Right ventricle myocardium superior (tissue), 1 donor: Measurements from ENCODE around the gene WSCD1. TPM values are rescaled to one million over a fixed set of nuclear protein-coding genes. Genes with fewer than 3 reads are reported as not detected.

Source experiments
- ATAC-seq: fragments of 200-7000 bp; cut with Tn5 transposase; one replicate; pipeline ENCODE4 v1.9.1; 2020; ENCODE audit warnings: mild to moderate bottlenecking; ENCODE audit not compliant: poor library complexity
- DNase-seq: peaks from one replicate; pipeline ENCODE4 v3.0.0-alpha.2; 2020
- intact Hi-C: fragments of 100-400 bp; cut with DNase I; formaldehyde crosslinking; loops from one replicate; pipeline ENCODE4 v1.11.2; 2022
- total RNA-seq: library from RNA; stranded (reverse); fragmentation: NEBNext Ultra II Directional; extraction: Animal tissue kit (Norgen Biotek cat#: 25700); gene quantifications from one replicate; pipeline ENCODE4 v1.2.1, GENCODE V29; 2021
- donor health status: DM: no; HTN: yes; CAD: no; lungs with severe emphysema.

The WSCD1 gene
- total RNA-seq, 1 donor from 2014 or later: 11.2 TPM

GRCh38 chr17:6166492-6167179, 96.5 kb downstream of the WSCD1 start:
- ATAC-seq (no peak), DNase-seq (no peak)
- intact Hi-C loops: no loop called here

- intact Hi-C loops: no loop called here
- DNase-seq: no peak
- ATAC-seq: no peak
Measured at GRCh38 chr17:6168296-6168695, 98.1 kb downstream of the WSCD1 start.

- intact Hi-C loops: no loop called here
- ATAC-seq: no peak
- DNase-seq: no peak
Measured at GRCh38 chr17:6170349-6170748, 100.2 kb downstream of the WSCD1 start.

GRCh38 chr17:6172642-6173330, 102.6 kb downstream of the WSCD1 start:
- intact Hi-C loops: no loop called here
- ATAC-seq (no peak), DNase-seq (no peak)

GRCh38 chr17:6173653-6174052, 103.5 kb downstream of the WSCD1 start:
- ATAC-seq: no peak
- intact Hi-C loops: no loop called here
- no peak for DNase-seq
